Prostate gland (tissue), 2 donors: Measurements from ENCODE around the gene FBXO48.
A peak's percentile ranks its signal among the peaks of the same experiment; 100 is the strongest.

Source experiments
- CTCF ChIP-seq, 4 experiments: fragments of 200-600 bp in 2 of 4; fragments of 450-650 bp in 2 of 4; sonication (generic) in 2 of 4; IDR thresholded peaks; 1 replicate in 3 of 4; 2 replicates in 1 of 4; pipeline ENCODE4 v1.5.1; 2016 to 2019; ENCODE audit warnings: antibody characterized with exemption in 4 of 4, mild to moderate bottlenecking in 2 of 4, moderate library complexity in 2 of 4
- POLR2A ChIP-seq: fragments of 450-650 bp; IDR thresholded peaks from one replicate; pipeline ENCODE4 v1.6.1; 2016; ENCODE audit warnings: antibody characterized with exemption, mild to moderate bottlenecking
- POLR2AphosphoS5 ChIP-seq: sonication (generic); formaldehyde crosslinking; IDR thresholded peaks from one replicate; pipeline ENCODE4 v1.6.1; 2017; ENCODE audit warnings: antibody characterized with exemption

GRCh38 chr2:68463287-68463877, 3.7 kb downstream of the FBXO48 start:
- TF ChIP-seq CTCF (IDR thresholded peaks at IDR 0.05) (peak in 3 of 4 experiments; percentile 62 to 76 (median 74)), POLR2A (no peak), POLR2AphosphoS5 (peak; percentile 35)
